OCI-LY7 (cell line): ENCODE measurements around the gene TPK1.

Source experiments
- EZH2phosphoT487 ChIP-seq: fragments of 200-600 bp; sonication (generic); IDR thresholded peaks from 2 replicates; pipeline ENCODE4 v1.6.1; 2018; ENCODE audit warnings: low read depth, borderline replicate concordance, mild to moderate bottlenecking, mixed run types, antibody characterized with exemption, low read length, moderate library complexity, mixed read lengths
- TF ChIP-seq, protein P1 (sequence below): fragments of 200-600 bp; sonication (generic); conservative IDR thresholded peaks from 2 replicates; pipeline ENCODE4 v1.5.1; 2014; ENCODE audit warnings: mild to moderate bottlenecking, antibody characterized with exemption, low read length, moderate library complexity, mixed read lengths

DNA sequence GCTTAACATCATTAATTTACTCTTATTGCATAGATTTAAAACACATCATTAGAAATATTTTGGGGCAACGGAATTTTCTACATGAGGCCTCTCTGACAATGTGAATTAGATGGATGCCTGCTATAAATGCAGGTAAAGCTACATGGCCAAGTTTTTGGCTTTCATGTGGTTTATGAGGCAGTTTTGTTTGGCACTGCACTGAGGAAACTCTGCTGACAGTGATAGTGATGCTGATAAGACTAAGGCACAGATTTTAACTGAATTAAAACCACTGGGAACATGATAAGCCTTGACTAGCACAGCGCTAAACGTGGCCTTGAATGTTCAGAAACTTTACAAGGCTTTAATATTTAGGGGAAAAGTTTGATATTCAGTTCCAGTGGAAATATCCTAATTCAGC, 318.1 kb downstream of the TPK1 start:
- TF ChIP-seq, protein P1, sequence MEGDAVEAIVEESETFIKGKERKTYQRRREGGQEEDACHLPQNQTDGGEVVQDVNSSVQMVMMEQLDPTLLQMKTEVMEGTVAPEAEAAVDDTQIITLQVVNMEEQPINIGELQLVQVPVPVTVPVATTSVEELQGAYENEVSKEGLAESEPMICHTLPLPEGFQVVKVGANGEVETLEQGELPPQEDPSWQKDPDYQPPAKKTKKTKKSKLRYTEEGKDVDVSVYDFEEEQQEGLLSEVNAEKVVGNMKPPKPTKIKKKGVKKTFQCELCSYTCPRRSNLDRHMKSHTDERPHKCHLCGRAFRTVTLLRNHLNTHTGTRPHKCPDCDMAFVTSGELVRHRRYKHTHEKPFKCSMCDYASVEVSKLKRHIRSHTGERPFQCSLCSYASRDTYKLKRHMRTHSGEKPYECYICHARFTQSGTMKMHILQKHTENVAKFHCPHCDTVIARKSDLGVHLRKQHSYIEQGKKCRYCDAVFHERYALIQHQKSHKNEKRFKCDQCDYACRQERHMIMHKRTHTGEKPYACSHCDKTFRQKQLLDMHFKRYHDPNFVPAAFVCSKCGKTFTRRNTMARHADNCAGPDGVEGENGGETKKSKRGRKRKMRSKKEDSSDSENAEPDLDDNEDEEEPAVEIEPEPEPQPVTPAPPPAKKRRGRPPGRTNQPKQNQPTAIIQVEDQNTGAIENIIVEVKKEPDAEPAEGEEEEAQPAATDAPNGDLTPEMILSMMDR: no peak
- no peak for TF ChIP-seq EZH2phosphoT487
